NOMO-1 treated with dmso at 0.1 percent for 144 hours (cell line): ENCODE results near the gene SPINK2.
A peak's percentile ranks its signal among the peaks of the same experiment; 100 is the strongest.

ENCODE experiments used
- DNase-seq: peaks from one replicate; lab custom pipeline; 2025; ENCODE audit not compliant: unreplicated experiment; lab: John Stamatoyannopoulos, UW

The SPINK2 gene

DNA sequence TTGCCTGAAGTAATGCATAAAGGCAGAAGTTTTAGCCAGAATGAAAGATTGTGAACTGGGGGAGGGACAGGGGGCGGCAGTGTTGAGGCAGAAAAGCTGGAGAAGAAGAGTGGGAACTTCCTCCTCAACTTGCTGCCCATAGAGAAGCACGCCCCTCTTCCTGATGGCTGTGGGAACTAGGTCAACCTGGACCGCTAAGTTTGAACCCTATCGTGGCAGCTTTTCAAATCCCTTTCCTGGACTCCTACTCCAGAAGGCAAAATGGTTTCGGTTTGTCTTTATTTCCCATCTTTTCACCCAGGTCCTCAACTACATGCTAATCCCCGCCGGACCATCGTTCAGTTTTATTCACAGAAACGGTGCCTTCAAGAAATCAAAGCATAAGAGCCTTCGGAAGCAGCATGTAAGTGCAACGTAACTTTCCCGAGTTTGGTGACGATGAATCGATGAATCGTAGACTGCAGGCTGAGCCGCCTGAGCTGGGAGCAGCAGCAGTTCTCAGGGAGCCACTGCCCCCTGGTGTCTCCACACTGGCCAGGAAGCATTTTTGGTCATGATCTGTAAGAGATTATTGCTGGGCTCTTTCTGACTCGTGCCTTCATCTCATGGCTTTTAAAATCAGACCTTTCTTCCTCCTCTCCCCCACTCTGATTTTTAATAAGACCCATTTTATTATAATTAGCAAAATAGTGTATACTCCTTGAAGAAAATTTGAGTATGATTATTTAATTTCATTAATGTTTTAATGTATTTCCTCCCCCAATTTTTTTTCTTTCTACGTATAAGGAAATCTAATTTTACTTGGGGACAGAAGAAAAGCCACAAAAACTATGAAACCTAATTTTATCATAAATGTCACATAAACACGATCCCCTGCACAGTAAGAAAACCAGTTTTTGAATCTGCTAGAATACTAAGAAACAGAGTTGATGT is 21.4 kb downstream of the SPINK2 start:
- DNase-seq: peak; percentile 56

GRCh38 chr4:56799161-56799759 is 22.2 kb downstream of the SPINK2 start:
- DNase-seq: no peak

GRCh38 chr4:56796211-56796610 is 25.3 kb downstream of the SPINK2 start:
- no peak for DNase-seq

DNA sequence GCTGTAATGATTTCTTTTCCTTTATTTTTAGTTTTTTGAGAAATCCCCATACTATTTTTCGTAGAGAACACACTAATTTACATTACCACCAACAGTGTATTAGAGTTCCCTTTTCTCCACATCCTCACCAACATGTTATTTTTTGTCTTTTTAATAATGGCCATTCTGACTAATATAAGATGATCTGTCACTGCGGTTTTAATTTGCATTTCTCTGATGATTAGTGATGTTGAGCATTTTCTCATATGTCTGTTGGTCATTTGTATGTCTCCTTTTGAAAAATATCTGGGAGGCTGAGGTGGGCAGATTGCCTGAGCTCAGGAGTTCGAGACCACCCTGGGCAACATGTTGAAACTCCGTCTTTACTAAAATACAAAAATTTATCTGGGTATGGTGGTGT is 30.2 kb downstream of the SPINK2 start:
- DNase-seq: no peak

- DNase-seq: no peak
Measured at GRCh38 chr4:56790691-56791091, 30.8 kb downstream of the SPINK2 start.

DNA sequence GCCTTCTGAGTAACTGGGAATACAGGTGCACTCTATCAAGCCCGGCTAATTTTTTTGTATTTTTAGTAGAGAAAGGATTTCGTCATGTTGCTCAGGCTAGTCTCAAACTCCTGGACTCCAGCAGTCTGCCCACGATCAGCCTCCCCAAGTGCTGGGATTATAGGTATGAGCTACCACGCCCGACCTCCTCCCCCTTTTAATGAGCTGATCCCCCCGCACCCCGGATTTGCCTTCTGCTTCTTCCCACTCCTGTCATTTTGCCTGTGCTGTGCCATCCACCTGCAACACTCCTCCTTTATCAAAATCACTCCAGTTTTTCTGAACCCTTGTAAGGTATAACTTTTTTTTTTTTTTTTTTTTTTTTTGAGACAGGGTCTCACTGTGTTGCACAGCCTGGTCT is 33.4 kb downstream of the SPINK2 start:
- no peak for DNase-seq

DNA sequence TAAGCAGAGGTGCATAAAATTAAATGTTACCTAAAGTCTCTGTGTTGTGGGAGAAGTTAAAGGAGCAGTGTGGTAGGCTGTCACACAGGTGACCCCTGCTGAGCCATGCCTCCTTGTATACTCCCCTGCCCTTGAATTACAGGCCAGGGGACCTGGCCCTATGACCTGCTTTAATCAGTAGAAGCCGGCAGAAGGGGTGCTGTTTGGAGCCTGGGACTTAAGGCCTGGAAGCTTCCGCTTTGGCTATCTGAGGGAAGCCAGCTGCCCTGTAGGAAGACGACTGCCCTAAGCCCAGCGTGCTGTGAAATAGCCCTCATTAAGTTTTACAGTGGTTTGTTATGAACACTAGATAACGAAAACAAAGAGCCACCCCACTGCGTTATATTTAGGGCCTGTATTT is 34.1 kb downstream of the SPINK2 start:
- no peak for DNase-seq

DNA sequence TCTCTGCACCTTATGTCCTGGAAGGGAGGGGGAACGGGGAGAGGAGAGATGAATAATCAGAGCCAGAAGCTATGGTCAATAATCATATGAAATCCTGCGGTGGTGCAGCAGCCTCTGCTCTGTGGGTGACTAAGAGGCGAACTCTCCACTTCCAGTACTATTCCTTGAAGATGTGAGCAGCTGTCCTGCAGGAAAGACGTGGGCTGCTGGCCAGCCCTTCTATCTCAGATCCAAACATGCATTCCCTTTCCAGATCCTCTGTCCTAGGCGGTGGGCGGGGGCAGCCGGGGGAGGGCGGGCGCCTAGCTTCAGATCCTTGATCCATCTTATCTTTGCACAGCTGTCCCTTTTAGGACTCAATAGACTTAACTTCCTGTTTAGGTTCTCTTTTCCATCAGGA is 34.5 kb downstream of the SPINK2 start:
- DNase-seq: no peak

DNA sequence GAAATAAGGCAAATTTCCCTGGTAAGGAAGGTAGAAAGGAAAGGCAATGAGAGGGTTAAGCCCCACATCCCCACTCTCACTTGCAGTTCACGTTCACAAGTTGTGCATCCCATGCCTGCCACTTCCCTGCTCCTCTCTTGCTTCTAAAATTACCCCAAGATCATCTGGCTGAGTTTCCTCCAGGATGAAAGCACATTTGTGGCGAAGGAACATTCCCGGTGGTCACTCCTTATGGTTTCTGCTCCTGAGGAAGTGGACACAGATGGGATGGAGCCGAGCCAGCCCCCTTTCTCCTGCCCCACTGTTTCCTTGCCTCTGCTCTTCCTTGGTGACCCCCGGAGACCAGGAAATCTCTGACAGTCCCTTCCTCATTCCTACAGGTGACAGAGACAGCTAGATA is 37.5 kb downstream of the SPINK2 start:
- no peak for DNase-seq

DNA sequence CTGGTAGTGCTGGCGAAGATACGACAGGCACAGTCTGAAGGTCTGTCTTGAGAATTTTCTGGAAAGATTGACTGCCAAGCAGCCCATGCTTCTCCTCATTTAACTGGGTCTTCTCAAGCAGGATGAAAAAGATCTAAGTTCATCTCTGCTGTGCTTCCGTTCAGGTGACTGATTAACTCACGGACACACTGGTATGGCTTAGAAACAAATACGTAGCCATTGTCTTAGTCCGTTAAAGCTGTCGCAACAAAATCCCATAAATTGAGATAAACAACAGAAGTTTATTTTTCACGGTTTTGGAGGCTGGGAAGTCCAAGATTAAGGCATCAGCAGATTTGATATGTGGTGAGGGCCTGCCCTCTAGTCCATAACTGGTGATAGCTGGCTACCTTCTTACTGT is 39.5 kb downstream of the SPINK2 start:
- no peak for DNase-seq

DNA sequence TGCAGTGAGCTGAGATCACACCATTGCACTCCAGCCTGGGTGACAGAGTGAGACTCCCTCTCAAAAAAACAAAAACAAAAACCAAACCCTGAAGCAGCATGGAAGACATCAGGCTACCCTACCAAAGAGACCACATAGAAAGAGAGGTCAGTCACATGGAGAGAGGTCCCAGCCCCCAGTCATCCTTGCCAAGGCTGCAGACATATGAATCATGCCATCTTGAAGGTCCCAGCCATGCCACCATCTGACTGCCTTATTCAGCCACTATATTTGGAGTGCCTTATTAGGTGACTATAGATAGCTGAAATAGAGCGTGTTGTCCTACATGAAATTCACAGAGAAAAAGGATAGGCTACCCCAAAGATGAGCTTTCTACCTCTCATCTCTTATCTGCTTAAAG is 48.2 kb downstream of the SPINK2 start:
- no peak for DNase-seq

- no peak for DNase-seq
Measured at GRCh38 chr4:56772134-56772533, 49.4 kb downstream of the SPINK2 start.

DNA sequence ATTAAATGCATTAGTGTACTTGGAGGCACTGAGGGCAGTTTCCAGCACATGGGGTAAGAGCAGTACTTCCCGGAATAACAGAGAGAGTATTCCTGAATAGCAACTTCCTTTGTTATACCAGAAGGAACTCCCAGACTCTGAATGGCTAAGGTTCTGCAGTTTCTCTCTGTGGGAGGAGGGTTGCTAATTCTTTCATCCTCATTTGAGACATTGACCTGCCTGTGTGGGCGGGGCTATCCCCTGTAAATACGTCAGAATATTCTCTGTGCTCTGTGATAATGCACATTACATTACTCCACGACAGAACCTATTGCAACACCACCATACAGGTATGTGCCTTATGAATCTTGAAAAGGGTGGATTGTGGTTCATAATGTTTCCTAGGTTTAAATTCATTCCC is 52.7 kb downstream of the SPINK2 start:
- no peak for DNase-seq

DNA sequence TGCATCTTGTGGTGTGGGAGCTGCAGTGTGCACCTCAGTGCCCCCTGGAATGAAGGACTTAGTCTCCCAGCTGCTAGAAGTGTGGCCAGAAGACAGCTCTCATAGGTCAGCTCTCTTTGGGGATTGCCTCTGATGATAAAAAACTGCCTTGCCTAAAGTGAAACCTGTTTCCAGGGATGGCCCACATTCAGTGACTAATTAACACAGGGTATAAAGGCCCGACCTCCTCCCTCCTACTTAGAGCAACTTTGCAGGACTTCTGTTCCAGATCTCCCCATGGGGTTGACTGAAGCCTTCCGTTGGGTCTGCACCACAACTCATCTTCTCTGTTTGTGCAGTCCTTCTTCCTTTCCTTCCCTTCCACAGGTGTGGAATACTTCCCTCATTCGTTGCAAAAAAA is 53.2 kb downstream of the SPINK2 start:
- no peak for DNase-seq

- DNase-seq: no peak
Measured at GRCh38 chr4:56767567-56767966, 53.9 kb downstream of the SPINK2 start.

DNA sequence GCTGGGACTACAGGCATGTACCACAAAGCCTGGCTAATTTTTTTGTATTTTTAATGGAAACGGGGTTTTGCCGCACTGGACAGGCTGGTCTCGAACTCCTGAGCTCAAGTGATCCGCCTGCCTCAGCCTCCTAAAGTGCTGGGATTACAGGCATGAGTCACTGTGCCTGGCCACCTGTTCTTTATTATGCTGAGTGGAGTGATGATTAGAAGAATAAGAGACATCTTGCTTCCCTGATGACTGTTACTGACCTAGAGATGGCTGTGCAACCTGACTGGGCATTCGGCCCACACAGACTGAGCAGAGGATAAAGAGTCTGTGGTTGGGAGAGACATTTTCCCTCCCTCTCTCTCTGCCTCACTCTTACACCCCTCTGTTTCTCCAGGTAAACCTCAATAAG is 56.7 kb downstream of the SPINK2 start:
- DNase-seq: no peak

DNA sequence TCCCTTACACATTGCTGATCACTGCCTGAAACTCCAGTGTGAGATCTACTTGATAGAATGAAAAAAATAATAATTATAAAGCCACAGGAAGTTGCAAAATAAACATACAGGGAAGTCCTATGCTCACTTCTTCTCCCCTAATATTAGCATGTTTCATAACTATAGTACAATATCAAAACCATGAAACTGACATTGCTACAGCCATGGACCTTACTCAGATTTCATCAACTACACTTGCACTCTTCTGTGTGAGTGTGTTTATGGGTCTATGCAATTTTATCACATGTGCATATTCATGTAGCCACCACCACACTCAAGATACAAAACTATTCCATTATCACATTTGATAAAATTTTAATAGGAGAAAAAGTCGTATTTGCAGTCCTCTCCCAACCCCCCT is 57.3 kb downstream of the SPINK2 start:
- peak; percentile 45 for DNase-seq

- no peak for DNase-seq
Measured at GRCh38 chr4:56762484-56763250, 58.8 kb downstream of the SPINK2 start.

- no peak for DNase-seq
Measured at GRCh38 chr4:56760183-56760582, 61.3 kb downstream of the SPINK2 start.
